GM23338 (cell line): ENCODE measurements around the gene TTC28.

Experiments used
- CREB1 ChIP-seq: fragments of 250-450 bp; sonication (Bioruptor Pico); IDR thresholded peaks from 2 replicates; pipeline ENCODE4 v1.5.0; 2020; ENCODE audit warnings: low read depth, mild to moderate bottlenecking, moderate library complexity
- EZH2 ChIP-seq: fragments of 200-600 bp; sonication (generic); IDR thresholded peaks from one replicate; pipeline ENCODE4 v1.8.0; 2017; ENCODE audit warnings: antibody characterized with exemption, mild to moderate bottlenecking, low read depth; ENCODE audit not compliant: unreplicated experiment
- EZH2phosphoT487 ChIP-seq: fragments of 200-600 bp; sonication (generic); IDR thresholded peaks from one replicate; pipeline ENCODE4 v1.8.1; 2018; ENCODE audit warnings: antibody characterized with exemption; ENCODE audit not compliant: unreplicated experiment
- JUNB ChIP-seq: IDR thresholded peaks from one replicate; pipeline ENCODE4 v1.6.1; 2016; ENCODE audit warnings: antibody characterized with exemption; ENCODE audit not compliant: unreplicated experiment
- NANOG ChIP-seq: IDR thresholded peaks from 2 replicates; pipeline ENCODE4 v1.6.1; 2016; ENCODE audit warnings: antibody characterized with exemption, borderline replicate concordance
- POLR2AphosphoS5 ChIP-seq: IDR thresholded peaks from 2 replicates; pipeline ENCODE4 v1.6.1; 2016; ENCODE audit warnings: antibody characterized with exemption, low read depth
- STAT1 ChIP-seq: IDR thresholded peaks from one replicate; pipeline ENCODE4 v1.6.1; 2016; ENCODE audit warnings: antibody characterized with exemption; ENCODE audit not compliant: unreplicated experiment
- ZNF114 ChIP-seq: fragments of 250-450 bp; sonication (Bioruptor Pico); IDR thresholded peaks from 2 replicates; pipeline ENCODE4 v1.5.0; 2020; ENCODE audit warnings: mild to moderate bottlenecking, moderate library complexity
- ZNF331 ChIP-seq: fragments of 250-450 bp; sonication (Bioruptor Pico); IDR thresholded peaks from 2 replicates; pipeline ENCODE4 v1.5.0; 2020; ENCODE audit warnings: low read depth, mild to moderate bottlenecking, moderate library complexity
- TF ChIP-seq, protein P1 (sequence below), 2 experiments: fragments of 200-600 bp in 1 of 2; sonication (generic) in 1 of 2; conservative IDR thresholded peaks; 2 replicates each; pipeline versions ENCODE4 v1.5.1 to v1.6.1; 2016 to 2017; ENCODE audit warnings: antibody characterized with exemption in 2 of 2, low read depth in 2 of 2, mild to moderate bottlenecking in 2 of 2, moderate library complexity in 1 of 2
- TF ChIP-seq, protein P2 (sequence below): IDR thresholded peaks from one replicate; pipeline ENCODE4 v1.6.1; 2018; ENCODE audit warnings: antibody characterized with exemption; ENCODE audit not compliant: unreplicated experiment
- TF ChIP-seq, protein P3 (sequence below): fragments of 250-450 bp; sonication (Bioruptor Pico); IDR thresholded peaks from 2 replicates; pipeline ENCODE4 v1.5.0; 2020; ENCODE audit warnings: mild to moderate bottlenecking, moderate library complexity
- TF ChIP-seq, protein P4 (sequence below): IDR thresholded peaks from 2 replicates; pipeline ENCODE4 v1.6.1; 2016; ENCODE audit warnings: antibody characterized with exemption

DNA sequence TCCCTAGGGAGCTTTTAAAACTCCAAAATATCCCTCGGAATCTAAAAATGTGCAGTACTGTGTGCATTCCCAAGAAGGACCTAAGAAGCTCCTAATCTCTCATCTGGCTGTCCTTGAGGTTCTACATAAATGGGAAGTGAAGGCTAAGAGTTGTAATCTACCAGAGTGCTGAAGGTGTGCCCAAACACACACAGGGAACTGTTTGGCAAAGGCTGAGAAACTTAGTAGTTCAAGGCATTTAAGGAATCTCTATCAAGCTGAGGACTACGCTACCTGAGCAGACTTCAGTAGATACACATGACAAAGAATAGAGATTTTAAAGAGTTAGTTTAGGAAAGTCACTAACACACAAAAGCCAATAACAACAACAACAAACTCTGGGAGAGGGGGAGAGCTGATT is 71.1 kb downstream of the TTC28 start:
- TF ChIP-seq, protein P1, sequence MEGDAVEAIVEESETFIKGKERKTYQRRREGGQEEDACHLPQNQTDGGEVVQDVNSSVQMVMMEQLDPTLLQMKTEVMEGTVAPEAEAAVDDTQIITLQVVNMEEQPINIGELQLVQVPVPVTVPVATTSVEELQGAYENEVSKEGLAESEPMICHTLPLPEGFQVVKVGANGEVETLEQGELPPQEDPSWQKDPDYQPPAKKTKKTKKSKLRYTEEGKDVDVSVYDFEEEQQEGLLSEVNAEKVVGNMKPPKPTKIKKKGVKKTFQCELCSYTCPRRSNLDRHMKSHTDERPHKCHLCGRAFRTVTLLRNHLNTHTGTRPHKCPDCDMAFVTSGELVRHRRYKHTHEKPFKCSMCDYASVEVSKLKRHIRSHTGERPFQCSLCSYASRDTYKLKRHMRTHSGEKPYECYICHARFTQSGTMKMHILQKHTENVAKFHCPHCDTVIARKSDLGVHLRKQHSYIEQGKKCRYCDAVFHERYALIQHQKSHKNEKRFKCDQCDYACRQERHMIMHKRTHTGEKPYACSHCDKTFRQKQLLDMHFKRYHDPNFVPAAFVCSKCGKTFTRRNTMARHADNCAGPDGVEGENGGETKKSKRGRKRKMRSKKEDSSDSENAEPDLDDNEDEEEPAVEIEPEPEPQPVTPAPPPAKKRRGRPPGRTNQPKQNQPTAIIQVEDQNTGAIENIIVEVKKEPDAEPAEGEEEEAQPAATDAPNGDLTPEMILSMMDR (conservative IDR thresholded peaks at IDR 0.05; ENCODE audit: low read depth in 2 of 2) = no peak
- TF ChIP-seq JUNB (no peak), EZH2phosphoT487 (no peak), STAT1 (no peak), POLR2AphosphoS5 (no peak), NANOG (no peak), EZH2 (no peak), ZNF114 (no peak), CREB1 (CRISPR knock-in tag) (no peak), ZNF331 (CRISPR knock-in tag) (no peak)
- TF ChIP-seq, protein P2, sequence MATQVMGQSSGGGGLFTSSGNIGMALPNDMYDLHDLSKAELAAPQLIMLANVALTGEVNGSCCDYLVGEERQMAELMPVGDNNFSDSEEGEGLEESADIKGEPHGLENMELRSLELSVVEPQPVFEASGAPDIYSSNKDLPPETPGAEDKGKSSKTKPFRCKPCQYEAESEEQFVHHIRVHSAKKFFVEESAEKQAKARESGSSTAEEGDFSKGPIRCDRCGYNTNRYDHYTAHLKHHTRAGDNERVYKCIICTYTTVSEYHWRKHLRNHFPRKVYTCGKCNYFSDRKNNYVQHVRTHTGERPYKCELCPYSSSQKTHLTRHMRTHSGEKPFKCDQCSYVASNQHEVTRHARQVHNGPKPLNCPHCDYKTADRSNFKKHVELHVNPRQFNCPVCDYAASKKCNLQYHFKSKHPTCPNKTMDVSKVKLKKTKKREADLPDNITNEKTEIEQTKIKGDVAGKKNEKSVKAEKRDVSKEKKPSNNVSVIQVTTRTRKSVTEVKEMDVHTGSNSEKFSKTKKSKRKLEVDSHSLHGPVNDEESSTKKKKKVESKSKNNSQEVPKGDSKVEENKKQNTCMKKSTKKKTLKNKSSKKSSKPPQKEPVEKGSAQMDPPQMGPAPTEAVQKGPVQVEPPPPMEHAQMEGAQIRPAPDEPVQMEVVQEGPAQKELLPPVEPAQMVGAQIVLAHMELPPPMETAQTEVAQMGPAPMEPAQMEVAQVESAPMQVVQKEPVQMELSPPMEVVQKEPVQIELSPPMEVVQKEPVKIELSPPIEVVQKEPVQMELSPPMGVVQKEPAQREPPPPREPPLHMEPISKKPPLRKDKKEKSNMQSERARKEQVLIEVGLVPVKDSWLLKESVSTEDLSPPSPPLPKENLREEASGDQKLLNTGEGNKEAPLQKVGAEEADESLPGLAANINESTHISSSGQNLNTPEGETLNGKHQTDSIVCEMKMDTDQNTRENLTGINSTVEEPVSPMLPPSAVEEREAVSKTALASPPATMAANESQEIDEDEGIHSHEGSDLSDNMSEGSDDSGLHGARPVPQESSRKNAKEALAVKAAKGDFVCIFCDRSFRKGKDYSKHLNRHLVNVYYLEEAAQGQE = no peak
- TF ChIP-seq, protein P3, sequence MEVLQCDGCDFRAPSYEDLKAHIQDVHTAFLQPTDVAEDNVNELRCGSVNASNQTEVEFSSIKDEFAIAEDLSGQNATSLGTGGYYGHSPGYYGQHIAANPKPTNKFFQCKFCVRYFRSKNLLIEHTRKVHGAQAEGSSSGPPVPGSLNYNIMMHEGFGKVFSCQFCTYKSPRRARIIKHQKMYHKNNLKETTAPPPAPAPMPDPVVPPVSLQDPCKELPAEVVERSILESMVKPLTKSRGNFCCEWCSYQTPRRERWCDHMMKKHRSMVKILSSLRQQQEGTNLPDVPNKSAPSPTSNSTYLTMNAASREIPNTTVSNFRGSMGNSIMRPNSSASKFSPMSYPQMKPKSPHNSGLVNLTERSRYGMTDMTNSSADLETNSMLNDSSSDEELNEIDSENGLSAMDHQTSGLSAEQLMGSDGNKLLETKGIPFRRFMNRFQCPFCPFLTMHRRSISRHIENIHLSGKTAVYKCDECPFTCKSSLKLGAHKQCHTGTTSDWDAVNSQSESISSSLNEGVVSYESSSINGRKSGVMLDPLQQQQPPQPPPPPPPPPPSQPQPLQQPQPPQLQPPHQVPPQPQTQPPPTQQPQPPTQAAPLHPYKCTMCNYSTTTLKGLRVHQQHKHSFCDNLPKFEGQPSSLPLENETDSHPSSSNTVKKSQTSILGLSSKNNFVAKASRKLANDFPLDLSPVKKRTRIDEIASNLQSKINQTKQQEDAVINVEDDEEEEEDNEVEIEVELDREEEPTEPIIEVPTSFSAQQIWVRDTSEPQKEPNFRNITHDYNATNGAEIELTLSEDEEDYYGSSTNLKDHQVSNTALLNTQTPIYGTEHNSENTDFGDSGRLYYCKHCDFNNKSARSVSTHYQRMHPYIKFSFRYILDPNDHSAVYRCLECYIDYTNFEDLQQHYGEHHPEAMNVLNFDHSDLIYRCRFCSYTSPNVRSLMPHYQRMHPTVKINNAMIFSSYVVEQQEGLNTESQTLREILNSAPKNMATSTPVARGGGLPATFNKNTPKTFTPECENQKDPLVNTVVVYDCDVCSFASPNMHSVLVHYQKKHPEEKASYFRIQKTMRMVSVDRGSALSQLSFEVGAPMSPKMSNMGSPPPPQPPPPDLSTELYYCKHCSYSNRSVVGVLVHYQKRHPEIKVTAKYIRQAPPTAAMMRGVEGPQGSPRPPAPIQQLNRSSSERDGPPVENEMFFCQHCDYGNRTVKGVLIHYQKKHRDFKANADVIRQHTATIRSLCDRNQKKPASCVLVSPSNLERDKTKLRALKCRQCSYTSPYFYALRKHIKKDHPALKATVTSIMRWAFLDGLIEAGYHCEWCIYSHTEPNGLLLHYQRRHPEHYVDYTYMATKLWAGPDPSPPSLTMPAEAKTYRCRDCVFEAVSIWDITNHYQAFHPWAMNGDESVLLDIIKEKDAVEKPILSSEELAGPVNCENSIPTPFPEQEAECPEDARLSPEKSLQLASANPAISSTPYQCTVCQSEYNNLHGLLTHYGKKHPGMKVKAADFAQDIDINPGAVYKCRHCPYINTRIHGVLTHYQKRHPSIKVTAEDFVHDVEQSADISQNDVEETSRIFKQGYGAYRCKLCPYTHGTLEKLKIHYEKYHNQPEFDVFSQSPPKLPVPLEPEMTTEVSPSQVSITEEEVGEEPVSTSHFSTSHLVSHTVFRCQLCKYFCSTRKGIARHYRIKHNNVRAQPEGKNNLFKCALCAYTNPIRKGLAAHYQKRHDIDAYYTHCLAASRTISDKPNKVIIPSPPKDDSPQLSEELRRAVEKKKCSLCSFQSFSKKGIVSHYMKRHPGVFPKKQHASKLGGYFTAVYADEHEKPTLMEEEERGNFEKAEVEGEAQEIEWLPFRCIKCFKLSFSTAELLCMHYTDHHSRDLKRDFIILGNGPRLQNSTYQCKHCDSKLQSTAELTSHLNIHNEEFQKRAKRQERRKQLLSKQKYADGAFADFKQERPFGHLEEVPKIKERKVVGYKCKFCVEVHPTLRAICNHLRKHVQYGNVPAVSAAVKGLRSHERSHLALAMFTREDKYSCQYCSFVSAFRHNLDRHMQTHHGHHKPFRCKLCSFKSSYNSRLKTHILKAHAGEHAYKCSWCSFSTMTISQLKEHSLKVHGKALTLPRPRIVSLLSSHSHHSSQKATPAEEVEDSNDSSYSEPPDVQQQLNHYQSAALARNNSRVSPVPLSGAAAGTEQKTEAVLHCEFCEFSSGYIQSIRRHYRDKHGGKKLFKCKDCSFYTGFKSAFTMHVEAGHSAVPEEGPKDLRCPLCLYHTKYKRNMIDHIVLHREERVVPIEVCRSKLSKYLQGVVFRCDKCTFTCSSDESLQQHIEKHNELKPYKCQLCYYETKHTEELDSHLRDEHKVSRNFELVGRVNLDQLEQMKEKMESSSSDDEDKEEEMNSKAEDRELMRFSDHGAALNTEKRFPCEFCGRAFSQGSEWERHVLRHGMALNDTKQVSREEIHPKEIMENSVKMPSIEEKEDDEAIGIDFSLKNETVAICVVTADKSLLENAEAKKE (CRISPR knock-in tag) = no peak
- TF ChIP-seq, protein P4, sequence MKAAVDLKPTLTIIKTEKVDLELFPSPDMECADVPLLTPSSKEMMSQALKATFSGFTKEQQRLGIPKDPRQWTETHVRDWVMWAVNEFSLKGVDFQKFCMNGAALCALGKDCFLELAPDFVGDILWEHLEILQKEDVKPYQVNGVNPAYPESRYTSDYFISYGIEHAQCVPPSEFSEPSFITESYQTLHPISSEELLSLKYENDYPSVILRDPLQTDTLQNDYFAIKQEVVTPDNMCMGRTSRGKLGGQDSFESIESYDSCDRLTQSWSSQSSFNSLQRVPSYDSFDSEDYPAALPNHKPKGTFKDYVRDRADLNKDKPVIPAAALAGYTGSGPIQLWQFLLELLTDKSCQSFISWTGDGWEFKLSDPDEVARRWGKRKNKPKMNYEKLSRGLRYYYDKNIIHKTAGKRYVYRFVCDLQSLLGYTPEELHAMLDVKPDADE = no peak
